HG02678 (cell line): ENCODE data around the gene SART3.

Experiments
- ATAC-seq: cut with Tn5 transposase; IDR thresholded peaks from one replicate; pipeline ENCODE4 v1.9.1; 2021; ENCODE audit warnings: mild to moderate bottlenecking, moderate library complexity; ENCODE audit not compliant: unreplicated experiment

Gene SART3, protein sequence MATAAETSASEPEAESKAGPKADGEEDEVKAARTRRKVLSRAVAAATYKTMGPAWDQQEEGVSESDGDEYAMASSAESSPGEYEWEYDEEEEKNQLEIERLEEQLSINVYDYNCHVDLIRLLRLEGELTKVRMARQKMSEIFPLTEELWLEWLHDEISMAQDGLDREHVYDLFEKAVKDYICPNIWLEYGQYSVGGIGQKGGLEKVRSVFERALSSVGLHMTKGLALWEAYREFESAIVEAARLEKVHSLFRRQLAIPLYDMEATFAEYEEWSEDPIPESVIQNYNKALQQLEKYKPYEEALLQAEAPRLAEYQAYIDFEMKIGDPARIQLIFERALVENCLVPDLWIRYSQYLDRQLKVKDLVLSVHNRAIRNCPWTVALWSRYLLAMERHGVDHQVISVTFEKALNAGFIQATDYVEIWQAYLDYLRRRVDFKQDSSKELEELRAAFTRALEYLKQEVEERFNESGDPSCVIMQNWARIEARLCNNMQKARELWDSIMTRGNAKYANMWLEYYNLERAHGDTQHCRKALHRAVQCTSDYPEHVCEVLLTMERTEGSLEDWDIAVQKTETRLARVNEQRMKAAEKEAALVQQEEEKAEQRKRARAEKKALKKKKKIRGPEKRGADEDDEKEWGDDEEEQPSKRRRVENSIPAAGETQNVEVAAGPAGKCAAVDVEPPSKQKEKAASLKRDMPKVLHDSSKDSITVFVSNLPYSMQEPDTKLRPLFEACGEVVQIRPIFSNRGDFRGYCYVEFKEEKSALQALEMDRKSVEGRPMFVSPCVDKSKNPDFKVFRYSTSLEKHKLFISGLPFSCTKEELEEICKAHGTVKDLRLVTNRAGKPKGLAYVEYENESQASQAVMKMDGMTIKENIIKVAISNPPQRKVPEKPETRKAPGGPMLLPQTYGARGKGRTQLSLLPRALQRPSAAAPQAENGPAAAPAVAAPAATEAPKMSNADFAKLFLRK

DNA sequence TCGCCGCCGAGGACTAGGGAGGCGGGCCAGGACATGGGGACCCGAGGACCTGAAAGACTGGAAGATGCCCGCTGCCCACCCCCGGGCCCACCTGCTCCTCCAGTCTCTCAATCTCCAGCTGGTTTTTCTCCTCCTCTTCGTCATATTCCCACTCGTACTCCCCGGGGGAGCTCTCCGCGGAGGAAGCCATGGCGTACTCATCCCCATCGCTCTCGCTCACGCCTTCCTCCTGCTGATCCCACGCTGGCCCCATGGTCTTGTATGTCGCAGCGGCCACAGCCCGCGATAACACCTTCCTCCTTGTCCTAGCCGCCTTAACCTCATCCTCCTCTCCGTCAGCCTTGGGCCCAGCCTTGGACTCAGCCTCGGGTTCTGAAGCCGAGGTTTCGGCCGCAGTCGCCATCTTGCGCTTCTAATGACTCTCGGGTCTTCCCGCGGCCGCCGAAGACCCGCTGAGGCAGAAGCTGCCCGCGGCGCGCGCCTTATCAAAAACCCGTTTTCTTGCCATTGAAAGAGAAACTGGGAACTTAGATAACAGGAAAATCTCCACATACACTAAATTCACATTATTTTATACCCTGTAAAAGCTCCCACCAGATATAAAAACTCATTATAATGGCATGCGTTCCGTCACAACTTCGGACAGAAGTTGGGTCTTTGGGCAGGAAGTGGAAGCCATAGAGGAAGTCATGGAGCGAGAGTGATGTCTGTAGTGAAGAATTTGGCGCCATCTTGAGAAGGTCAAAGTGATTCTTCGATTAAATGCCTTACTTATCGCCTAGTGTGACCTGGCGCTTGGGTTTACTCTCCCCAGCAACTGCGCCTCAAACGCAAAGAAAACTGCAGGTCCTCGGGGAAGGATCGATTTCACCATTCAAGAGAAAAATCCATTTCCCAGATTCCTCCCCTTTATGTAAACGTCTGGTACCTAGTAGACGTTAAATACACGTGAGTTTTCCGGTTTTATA lies at the start of gene SART3:
Gene SART3 (minus strand): TSS at position 422 of the 968 bp plus-strand sequence. CDS start 19 bp downstream, at position 403.
- ATAC-seq, result peak; percentile 37

DNA sequence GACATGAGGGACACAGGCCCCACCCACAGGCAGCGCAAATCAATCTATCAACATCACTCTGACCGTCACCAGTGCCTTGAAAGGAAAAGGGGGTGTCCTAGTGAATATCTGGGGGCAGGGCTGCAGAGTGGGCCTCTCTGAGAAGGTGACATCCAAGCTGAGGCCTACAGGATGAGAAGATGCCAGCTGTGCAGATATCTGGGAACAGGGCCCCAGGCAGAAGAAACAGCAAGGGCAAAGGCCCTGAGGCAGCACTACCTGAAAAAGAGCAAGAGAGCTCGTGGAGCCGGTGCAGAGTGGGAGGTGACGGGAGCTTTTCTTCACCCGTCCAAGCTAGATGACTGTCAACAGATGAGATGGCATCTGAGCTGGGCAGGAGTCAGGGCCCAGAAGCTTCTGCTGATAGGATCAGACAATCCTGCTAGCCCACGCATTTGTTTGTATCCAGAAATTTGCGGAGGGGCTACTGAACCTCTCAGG lies 49.4 kb upstream of the SART3 start:
- no peak for ATAC-seq

DNA sequence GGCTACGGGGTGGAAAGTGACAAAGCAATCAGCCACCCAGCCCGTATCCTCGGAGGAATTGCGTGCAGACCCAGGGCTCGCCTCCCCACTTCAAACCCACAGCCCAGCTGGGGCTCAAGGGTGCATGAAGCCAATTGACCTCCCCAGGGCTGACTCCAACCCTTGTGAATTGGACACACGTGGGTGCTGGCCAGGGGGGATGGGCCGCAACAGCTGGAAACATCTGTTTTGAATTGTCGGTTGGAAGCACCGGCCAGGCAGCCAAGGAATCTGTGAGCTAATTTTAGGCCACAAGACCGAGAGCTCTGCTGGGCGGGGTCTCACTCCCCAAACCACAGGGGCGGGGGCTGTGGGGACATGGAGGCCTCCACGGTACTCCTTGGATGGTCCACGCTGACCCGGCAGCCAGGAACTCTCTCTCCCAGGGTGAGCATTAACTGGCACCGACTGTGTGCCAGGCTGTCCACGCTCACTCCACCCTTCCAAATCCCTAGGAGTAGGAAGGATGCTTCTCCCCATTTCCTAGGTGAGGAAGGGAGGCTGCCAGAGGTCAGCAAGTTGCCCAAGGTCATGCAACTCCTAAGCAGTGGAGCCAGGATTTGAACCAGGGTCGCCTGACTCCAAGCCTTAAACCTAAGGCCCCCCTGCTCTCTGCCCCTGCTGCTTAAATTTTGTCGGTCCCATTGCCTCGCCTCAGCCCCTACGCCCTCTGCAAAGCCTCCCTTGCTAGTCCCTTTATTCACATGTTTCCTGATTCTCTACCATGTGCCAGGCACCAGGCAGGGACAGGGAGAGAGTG lies 48.8 kb upstream of the SART3 start:
- no peak for ATAC-seq

DNA sequence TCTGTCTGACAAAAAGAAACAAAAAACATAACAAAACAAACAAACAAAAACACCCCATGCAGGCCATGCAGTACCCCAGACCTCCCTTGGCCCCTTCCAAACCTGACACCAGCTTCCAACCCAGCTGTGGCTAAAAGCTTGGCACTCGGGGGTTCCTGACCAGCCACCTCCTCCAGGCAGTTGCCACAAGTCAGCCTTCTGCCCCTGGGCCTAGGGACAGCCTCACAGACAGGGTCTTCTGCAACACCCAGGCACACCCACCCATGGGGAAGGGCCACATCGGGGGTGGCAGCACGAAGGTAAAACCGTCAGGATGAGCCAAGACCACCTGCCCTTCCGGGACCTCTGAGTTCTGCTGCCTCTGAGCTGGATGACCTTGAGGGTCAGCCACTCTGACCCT lies 47.6 kb upstream of the SART3 start:
- no peak for ATAC-seq

DNA sequence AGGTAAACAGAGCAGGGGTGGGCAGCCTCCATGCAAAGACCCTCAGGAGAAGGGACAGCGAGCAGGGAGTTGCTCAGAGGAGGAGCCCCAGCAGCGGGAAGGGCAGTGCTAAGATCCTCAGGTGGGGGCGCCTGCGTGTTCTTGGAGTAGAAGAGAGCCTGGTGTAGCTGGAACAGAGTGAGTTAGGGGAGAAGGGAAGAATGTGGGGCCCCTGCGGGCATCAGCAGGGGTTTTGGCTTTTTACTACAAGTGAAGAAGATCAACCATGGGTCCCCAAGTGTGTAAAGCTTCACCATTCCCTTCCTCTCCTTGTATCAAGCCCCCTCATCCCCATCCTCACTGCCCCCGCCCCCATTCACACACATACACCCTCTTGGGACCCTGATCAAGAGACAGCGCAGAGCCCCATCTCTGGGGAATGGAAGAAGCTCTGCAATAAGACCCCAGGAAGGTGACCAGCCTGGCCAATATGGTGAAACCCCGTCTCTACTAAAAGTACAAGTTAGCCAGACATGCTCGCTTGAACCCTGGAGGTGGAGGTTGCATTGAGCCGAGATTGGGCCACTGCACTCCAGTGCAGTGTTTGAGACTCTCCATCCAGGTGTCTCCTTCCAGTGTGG lies 47.1 kb upstream of the SART3 start:
- ATAC-seq, result no peak

DNA sequence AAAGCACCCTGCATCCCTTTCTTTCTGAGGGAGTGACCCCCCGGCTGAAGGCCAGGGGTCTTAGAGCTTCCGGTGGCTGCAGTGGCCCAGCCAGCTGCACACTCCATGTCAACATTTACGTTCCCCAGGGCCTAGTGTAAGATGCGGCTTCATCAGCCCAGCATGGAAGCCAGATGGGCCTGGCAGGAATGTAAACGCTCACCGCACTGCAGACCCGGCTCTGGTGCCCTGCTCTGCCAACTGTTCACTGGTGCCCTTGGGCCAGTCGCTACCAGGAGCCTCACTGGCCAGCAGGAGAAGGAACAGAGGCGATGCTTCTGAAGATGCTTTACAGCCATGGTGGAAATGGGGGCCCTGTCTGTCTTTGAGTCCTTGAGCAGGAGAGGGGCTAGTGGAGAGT lies 45.5 kb upstream of the SART3 start:
- no peak for ATAC-seq

DNA sequence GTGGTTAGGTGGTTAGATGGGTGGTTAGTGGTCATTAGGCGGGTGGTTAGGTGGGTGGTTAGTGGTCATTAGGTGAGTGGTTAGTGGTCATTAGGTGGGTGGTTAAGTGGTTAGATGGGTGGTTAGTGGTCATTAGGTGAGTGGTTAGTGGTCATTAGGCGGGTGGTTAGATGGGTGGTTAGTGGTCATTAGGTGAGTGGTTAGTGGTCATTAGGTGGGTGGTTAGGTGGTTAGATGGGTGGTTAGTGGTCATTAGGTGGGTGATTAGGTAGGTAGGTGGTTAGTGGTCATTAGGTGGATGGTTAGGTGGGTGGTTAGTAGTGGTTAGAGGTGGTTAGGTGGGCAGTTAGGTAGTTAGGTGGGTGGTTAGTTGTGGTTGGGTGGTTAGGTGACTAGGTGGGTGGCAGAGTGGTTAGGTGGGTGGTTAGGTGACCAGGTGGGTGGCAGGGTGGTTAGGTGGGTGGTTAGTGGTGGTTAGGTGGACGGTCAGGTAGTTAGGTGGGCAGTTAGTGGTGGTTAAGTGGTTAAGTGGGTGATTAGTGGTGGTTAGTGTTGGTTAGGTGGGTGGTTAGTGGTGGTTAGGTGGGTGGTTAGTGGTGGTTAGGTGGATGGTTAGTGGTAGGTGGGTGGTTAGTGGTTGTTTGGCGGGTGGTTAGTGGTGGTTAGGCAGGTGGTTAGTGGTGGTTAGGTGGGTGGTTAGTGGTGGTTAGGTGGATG lies 44.9 kb upstream of the SART3 start:
- ATAC-seq, result no peak

DNA sequence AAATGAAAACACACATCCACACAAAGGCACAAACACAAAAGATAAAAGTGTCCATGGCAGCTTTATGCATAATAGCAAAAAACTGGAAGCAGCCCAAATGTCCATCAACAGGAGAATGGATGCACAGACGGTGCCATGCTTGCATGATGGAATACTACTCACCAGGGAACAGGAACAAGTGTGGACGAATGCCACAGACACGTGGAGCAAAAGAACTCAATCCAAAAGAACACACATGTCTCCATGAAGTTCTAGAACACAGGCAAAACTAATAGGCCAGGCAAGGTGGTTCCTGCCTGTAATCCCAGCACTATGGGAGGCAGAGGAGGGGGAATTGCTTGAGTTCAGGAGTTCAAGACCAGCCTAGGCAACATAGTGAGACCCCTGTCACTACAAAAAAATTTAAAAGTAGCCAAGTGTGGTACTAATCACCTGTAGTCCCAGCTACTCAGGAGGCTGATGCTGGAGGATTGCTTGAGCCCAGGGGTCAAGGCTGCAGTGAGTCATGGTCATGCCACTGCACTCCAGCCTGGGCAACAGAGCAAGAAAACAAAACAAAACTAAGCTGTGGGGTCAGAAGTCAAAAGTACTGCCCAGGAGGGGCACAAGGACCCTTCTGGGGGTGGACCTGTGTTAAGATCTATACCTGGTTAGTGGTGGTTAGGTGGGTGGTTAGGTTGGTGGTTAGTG lies 44.2 kb upstream of the SART3 start:
- no peak for ATAC-seq

DNA sequence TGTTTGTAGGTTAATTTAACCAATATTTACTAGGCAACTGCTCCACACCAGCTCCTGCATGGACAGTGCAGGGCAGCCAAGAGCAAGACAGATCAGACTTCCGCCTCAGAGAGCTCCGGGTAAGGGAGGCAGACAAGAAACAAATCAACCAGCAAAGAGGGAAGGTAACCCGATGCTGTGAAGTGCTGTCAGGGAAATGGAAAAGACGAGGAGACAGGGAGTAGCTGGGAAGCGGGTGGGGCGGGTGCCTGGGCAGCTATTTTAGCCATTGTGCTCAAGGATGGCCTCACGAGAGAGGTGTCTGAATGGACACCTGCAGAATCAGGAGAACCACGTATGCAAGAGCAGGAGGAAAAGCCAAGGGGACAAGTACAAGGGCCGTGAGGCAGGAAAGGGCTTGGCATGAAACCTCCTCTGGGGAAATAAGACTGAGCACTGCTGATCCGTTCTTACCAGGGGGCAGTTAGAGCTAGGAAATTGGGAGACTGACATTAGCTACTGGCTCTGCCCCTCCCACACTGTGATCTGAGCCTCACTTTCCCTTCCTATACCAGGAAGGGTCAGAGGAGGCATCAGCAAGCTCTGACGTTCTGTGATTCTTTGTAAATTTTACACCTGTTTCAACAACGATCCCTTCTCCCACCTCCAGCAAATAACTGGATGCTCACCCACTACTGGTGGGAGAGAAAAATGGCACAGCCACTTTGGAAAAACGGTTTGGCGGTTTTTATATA lies 43.4 kb upstream of the SART3 start:
- no peak for ATAC-seq

DNA sequence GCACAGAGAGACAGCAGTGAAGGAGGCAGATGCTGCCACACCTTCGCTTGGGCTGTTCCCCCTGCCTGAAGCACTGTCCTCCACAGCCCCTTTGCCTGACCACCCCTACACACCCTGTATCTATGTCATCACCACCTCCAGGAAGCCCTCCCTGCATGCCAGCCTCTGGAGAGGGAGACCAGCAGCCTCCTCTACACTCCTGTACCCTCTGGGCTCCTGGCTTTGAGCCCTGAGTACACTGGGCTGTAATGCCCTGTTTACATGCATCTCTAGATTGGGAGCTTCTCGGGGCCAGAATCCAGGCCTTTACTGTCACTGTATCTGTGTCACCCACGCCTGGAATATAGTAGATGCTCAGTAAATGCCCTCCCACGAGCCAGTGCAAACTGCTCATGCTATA lies 42.8 kb upstream of the SART3 start:
- ATAC-seq, result no peak

DNA sequence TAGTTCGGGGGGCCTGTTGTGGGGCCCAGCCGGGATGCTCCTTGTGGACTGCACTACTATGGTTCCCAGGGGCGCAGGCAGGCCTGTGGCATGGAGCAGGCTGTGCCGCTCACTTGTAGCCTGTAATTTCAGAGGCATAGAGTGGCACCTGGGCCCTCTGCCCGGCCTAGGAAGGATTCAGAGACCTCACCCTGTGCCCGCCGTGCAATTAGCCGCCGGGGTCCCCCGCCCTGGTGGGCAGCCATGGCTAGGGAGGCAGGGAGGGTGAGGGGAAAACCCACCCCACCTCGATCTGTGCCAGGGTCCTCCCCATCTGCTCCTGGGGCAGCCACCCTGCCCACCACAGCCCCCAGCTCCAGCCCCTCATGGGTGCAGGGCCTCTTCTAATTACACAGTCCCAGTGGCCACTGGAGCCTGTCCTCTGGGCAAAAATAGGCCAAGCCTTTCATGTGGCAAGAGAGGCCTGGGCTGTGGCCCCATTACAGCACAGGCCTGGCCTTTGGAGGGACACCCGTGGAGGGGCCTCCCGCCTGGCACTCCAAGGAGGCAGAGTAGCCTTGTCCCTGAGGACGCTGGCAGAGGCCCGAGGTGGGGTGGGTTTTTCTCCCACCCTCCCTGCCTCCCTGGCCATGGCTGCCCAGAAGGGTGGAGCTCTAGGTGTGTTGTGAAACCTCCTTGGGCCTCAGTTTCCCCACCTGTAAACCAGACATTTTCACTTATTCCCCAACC lies 42.2 kb upstream of the SART3 start:
- ATAC-seq, result no peak

DNA sequence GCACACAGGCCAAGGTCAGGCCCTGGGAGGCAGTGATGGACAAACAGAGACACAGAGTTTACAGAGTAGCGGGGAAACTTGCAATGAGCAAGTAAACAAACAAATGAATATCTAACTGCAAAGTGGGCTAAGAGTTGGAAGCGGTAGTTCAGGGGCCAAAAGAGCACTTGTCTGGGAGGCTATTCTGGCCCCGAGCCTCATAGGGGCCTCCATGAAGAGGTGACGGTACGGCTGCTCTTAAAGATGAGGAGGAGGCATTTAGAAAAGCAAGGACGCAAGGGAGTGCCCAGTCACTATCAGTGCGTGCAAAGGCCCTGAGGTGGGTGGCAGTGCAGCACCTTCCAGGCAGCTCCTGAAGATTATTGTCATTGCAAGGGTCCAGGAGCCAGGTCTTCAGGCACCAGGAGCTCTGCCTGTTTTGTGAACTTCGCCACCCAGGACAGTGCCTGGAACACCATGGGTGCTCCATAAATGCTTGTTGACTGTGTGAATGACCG lies 41.3 kb upstream of the SART3 start:
- ATAC-seq, result no peak

DNA sequence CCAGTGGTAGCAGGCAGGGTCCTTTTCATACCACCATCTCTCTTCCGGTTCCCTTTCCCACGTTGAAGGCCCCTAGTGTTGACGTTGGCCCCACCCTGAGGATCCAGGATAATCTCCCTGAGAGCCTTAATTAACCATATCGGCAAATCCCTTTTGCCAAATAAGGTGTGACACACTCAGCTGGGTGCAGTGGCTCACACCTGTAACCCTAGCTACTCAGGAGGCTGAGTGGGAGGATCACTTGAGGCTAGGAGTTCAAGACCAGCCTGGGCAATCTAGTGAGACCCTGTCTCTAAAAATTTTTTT lies 39.7 kb upstream of the SART3 start:
- ATAC-seq, result no peak

DNA sequence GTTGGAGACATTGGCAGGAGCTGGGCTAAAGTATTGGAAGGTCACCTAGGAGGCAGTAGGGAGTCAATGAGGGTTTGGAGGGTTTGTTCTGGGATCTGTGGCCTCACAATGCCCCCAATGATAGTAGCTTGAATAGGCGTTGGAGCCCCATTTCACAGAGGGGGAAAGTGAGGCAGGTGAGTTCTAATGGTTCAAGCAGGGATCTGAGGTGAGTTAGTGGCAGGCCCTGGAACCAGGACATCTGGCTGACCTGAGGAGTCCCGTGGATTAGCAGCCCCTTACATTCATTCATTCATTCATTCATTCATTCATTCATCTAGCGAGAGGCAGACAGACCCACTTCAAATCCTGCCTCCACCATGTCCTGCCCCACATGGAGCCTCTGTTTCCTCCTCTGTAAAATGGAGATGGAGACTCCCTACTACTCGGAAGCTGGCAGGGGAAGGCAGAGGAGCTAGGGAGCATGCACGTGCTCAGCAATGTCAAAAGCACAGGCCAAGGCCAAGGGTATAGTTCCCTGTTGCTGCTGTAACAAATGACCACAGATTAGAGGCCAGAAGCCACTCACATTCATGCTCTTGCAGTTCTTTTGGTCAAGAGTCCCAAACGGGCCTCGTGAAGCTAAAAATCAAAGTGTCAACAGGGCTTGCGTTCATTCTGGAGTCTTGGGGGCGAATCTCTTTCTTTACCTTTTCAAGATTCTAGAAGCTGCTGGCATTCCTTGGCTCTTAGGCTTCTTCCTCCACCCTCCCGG lies 39.2 kb upstream of the SART3 start:
- ATAC-seq, result no peak

DNA sequence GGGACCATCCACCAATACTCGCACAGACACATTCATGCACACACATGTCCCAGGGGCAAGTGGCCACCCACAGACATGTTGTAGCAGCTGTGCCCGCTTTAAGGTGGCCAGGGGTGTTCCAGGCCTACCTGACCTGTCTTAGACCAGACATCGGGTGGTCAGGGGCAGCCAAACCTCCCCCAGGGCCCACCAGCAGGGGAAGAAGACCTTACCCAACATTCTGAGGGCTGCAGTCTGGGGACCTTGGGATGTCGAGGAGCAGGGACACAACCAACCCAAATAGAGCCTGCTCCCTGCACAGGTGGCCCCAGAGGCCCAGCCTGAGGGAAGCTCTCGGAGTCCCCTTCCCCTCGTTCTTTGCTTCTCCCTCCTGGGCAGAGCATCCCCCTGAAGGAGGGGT lies 38.6 kb upstream of the SART3 start:
- no peak for ATAC-seq
